Smooth muscle cell (in vitro differentiated cells): ENCODE results near the gene TRABD2A. TPM values are rescaled to one million over a fixed set of nuclear protein-coding genes. Genes with fewer than 3 reads are reported as not detected.

Experiments
- DNase-seq: peaks from one replicate; lab custom pipeline; 2025; ENCODE audit not compliant: unreplicated experiment; lab: John Stamatoyannopoulos, UW
- H2AFZ ChIP-seq: fragments of 200-600 bp; sonication (generic); 2 replicates; pipeline ENCODE4 v1.6.0; 2016; ENCODE audit warnings: antibody characterized with exemption, low read depth, mild to moderate bottlenecking
- H3F3A ChIP-seq: fragments of 200-600 bp; sonication (generic); 2 replicates; pipeline ENCODE4 v1.6.0; 2017; ENCODE audit warnings: antibody characterized with exemption, low read depth
- H3K27ac ChIP-seq: fragments of 200-600 bp; sonication (generic); 2 replicates; pipeline ENCODE4 v1.5.1; 2016; ENCODE audit warnings: low read depth, mild to moderate bottlenecking
- H3K27me3 ChIP-seq: fragments of 200-600 bp; sonication (generic); 2 replicates; pipeline ENCODE4 v1.6.1; 2016; ENCODE audit warnings: low read depth, mild to moderate bottlenecking
- H3K36me3 ChIP-seq: fragments of 200-600 bp; sonication (generic); 2 replicates; pipeline ENCODE4 v1.5.1; 2016; ENCODE audit warnings: low read depth
- H3K4me1 ChIP-seq: fragments of 200-600 bp; sonication (generic); 2 replicates; pipeline ENCODE4 v1.5.1; 2016; ENCODE audit warnings: low read depth
- H3K4me2 ChIP-seq: fragments of 200-600 bp; sonication (generic); 2 replicates; pipeline ENCODE4 v1.6.0; 2016; ENCODE audit warnings: mild to moderate bottlenecking
- H3K4me3 ChIP-seq: fragments of 200-600 bp; sonication (generic); 2 replicates; pipeline ENCODE4 v1.5.1; 2016; ENCODE audit warnings: mild to moderate bottlenecking
- H3K79me2 ChIP-seq: fragments of 200-600 bp; sonication (generic); 2 replicates; pipeline ENCODE4 v1.6.0; 2016; ENCODE audit warnings: low read depth, mild to moderate bottlenecking
- H3K9ac ChIP-seq: fragments of 200-600 bp; sonication (generic); 2 replicates; pipeline ENCODE4 v1.6.0; 2016; ENCODE audit warnings: low read depth
- H3K9me3 ChIP-seq: fragments of 200-600 bp; sonication (generic); replicated peaks from 2 replicates; pipeline ENCODE4 v1.5.1; 2016; ENCODE audit warnings: low read depth
- H4K20me1 ChIP-seq: fragments of 200-600 bp; sonication (generic); 2 replicates; pipeline ENCODE4 v1.6.0; 2016; ENCODE audit warnings: low read depth
- CTCF ChIP-seq: fragments of 200-600 bp; sonication (generic); IDR thresholded peaks from 2 replicates; pipeline ENCODE4 v1.5.1; 2017; ENCODE audit warnings: borderline replicate concordance, mild to moderate bottlenecking, antibody characterized with exemption; ENCODE audit not compliant: insufficient read depth, poor library complexity, severe bottlenecking
- WGBS: methylation state at CpG from one replicate; pipeline ENCODE4 v1.1.7; 2016; ENCODE audit warnings: low lambda C conversion rate; 5-methylcytosine and 5-hydroxymethylcytosine counted together
- polyA plus RNA-seq: library from polyadenylated mRNA; unstranded; fragments of >200 nt; fragmentation: Nextera tagmentation; extraction: Ambion mirVana; gene quantifications from 2 replicates; pipeline ENCODE4 v1.2.1, GENCODE V29; 2016
- total RNA-seq: library from RNA; depleted of rRNA; stranded (reverse); fragments of >200 nt; gene quantifications from 2 replicates; pipeline ENCODE4 v1.2.3, GENCODE V29; 2014

TRABD2A gene
- total and polyA plus RNA-seq, 2 experiments from 2014 or later = 0.11 TPM; not detected in 1

- H3K4me3 ChIP-seq = no peak overlapping the region
- H3K79me2 ChIP-seq = no peaks in the 10 kb centered on the region
- H3K9ac ChIP-seq = no peak overlapping the region
- H2AFZ ChIP-seq = no peak overlapping the region
- no peaks in the 10 kb centered on the region for H3K9me3 ChIP-seq
- H3F3A ChIP-seq = peaks cover 17% of the 10 kb centered on the region
- no peaks in the 10 kb centered on the region for H4K20me1 ChIP-seq
- no peak overlapping the region for H3K4me2 ChIP-seq
- no peak for DNase-seq
- 95% methylated on average over 8 of the region's 8 CpGs for WGBS
- no peaks in the 10 kb centered on the region for H3K36me3 ChIP-seq
- no peak for TF ChIP-seq CTCF
- peaks cover 5% of the 10 kb centered on the region for H3K4me1 ChIP-seq
- H3K27me3 ChIP-seq = no peaks in the 10 kb centered on the region
- H3K27ac ChIP-seq = no peak overlapping the region
These were observed 18.7 kb upstream of the TRABD2A start for GRCh38 chr2:84899304-84900204.

- Histone ChIP-seq H3K27me3 (no peaks in the 10 kb centered on the region), H4K20me1 (no peaks in the 10 kb centered on the region), H3K9ac (no peak overlapping the region), H3K79me2 (no peaks in the 10 kb centered on the region), H2AFZ (no peak overlapping the region), H3K4me2 (peak overlapping the region; percentile 64), H3K9me3 (no peaks in the 10 kb centered on the region), H3K4me1 (peaks cover 3% of the 10 kb centered on the region), H3K27ac (peak overlapping the region; percentile 86), H3K36me3 (no peaks in the 10 kb centered on the region), H3K4me3 (no peak overlapping the region), H3F3A (peaks cover 19% of the 10 kb centered on the region)
- TF ChIP-seq CTCF = no peak
- DNase-seq = no peak
- WGBS = 45% methylated on average over 1 of the region's 1 CpG
These were observed 16.9 kb upstream of the TRABD2A start for GRCh38 chr2:84897773-84898172.

- Histone ChIP-seq H3K4me3 (no peak overlapping the region), H3K36me3 (no peaks in the 10 kb centered on the region), H4K20me1 (no peaks in the 10 kb centered on the region), H3K9ac (no peak overlapping the region), H3K79me2 (no peaks in the 10 kb centered on the region), H2AFZ (no peak overlapping the region), H3K27me3 (no peaks in the 10 kb centered on the region), H3K4me1 (peaks cover 3% of the 10 kb centered on the region), H3K9me3 (no peaks in the 10 kb centered on the region), H3K4me2 (no peak overlapping the region), H3K27ac (no peak overlapping the region), H3F3A (peaks cover 19% of the 10 kb centered on the region)
- no peak for DNase-seq
- WGBS = 89% methylated on average over 2 of the region's 2 CpGs
- TF ChIP-seq CTCF = no peak
These were observed 15.7 kb upstream of the TRABD2A start for GRCh38 chr2:84896567-84896966.
